ENCODE data around the gene UHMK1. TPM values are rescaled to one million over a fixed set of nuclear protein-coding genes. Genes with fewer than 3 reads are reported as not detected.
"Not testable (repeated sequence)": the region's sequence is repeated elsewhere in the genome, so short reads cannot be mapped to it uniquely, and the experiment has no call there.

The UHMK1 gene
- total and polyA plus RNA-seq, 2 donors = 26.8 to 29.7 TPM

DNA sequence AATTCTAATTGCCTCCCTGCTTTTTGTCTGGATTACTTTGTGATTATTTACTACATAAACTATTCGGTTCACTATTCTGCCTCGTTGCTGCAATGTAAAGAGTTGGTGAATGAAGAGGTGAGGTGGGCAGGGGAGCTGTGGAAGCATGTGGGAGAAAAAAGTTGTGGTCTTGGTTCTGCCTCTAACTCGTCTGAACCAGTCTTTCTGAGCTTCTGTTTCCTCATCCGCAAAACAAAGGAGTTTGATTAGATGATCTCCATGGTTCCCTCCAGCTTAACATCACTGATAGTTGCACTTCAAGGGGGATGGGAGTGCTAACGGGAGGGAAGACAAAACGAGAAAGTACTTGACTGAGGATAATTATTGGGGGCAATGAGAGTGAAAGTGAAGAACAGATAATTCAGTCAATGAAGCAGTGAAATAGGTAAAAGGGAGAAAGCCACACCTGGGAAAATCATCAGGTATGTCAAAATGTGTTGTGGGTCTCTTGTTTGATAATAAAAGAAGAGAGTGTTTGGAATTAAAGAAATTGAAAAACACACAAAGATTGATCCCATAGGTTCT lies 26.2 kb upstream of the UHMK1 start:
- no peak overlapping the region for H3K4me3 ChIP-seq (ENCODE audit: low read length in 2 of 2)
- no peak overlapping the region for H3K27ac ChIP-seq (ENCODE audit: low read depth in 1 of 2, low read length in 1 of 2)
- no peaks in the 10 kb centered on the region for H3K27me3 ChIP-seq (ENCODE audit: control insufficient read depth in 2 of 2, insufficient read depth in 1 of 2, low read length in 1 of 2)
- no peaks in the 10 kb centered on the region for H3K36me3 ChIP-seq (ENCODE audit: control insufficient read depth in 2 of 2, insufficient read depth in 2 of 2, low read length in 1 of 2)
- WGBS = 82% methylated on average over 6 of the region's 6 CpGs
- no peaks in the 10 kb centered on the region for H3K4me1 ChIP-seq (ENCODE audit: control insufficient read depth in 2 of 2, insufficient read depth in 2 of 2, low read length in 2 of 2)
- DNase-seq (ENCODE audit: low read depth in 6 of 9, low spot score in 9 of 9) = no peak
- H3K9me3 ChIP-seq (ENCODE audit: control insufficient read depth in 2 of 2, insufficient read depth in 1 of 2, low read length in 1 of 2) = no peaks in the 10 kb centered on the region

DNA sequence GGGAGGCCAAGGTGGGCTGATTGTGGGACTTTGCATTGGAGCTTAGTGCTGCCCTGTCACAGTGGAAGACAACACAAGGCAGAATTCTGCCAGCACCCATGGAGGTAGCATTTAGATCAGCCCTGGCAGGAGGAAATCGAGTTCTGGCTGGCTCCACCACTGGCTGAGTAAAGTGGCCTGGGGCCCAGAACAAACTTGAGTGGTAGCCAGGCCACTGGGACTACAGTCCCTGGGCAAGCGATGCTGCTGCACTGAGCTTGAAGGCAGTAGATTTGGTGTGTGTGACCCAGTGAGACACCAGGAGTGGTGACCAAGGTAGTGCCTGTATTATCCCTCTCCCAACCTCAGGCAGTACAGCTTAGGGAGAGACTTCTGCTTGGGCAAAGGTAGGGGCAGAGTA lies 22.5 kb upstream of the UHMK1 start:
- Histone ChIP-seq H3K4me3 (ENCODE audit: low read length in 2 of 2) (no peak overlapping the region), H3K27me3 (ENCODE audit: control insufficient read depth in 2 of 2, insufficient read depth in 1 of 2, low read length in 1 of 2) (no peaks in the 10 kb centered on the region), H3K4me1 (ENCODE audit: control insufficient read depth in 2 of 2, insufficient read depth in 2 of 2, low read length in 2 of 2) (no peaks in the 10 kb centered on the region), H3K9me3 (ENCODE audit: control insufficient read depth in 2 of 2, insufficient read depth in 1 of 2, low read length in 1 of 2) (no peaks in the 10 kb centered on the region), H3K27ac (ENCODE audit: low read depth in 1 of 2, low read length in 1 of 2) (no peak overlapping the region), H3K36me3 (ENCODE audit: control insufficient read depth in 2 of 2, insufficient read depth in 2 of 2, low read length in 1 of 2) (no peaks in the 10 kb centered on the region)
- no peak for DNase-seq (ENCODE audit: low read depth in 6 of 9, low spot score in 9 of 9)
- 89% methylated on average over 2 of the region's 2 CpGs for WGBS

DNA sequence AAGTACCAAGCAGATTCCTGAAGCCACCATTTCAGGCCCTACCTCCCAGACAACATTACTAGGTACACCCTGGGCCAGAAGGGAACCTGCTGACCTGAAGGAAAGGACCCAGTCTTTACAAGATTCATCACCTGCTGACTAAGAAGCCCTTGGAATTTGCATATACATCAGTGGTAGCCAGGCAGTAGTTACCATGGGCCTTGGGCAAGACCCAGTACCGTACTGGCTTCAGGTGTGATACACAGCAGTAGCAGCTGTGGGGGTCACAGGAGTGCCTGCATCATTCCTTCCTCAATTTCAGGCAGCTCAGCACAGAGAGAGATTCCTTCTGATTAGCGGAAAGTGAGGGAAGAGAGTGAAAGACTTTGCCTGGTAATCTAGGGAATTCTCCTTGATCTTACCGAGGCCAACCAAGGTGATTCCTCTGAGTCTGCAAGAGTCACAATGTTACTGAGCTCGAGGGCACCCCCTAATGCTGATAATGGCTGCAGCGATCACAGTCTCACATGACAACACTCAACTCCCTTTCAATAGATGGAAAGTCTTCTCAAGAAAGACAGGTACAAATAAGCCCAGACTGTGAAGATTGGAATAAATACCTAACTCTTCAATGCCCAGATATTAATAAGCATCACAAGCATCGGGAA lies 22.0 kb upstream of the UHMK1 start:
- DNase-seq (ENCODE audit: low read depth in 6 of 9, low spot score in 9 of 9) = no peak
- H3K36me3 ChIP-seq (ENCODE audit: control insufficient read depth in 2 of 2, insufficient read depth in 2 of 2, low read length in 1 of 2) = no peaks in the 10 kb centered on the region
- no peak overlapping the region for H3K4me3 ChIP-seq (ENCODE audit: low read length in 2 of 2)
- no peak overlapping the region for H3K27ac ChIP-seq (ENCODE audit: low read depth in 1 of 2, low read length in 1 of 2)
- H3K4me1 ChIP-seq (ENCODE audit: control insufficient read depth in 2 of 2, insufficient read depth in 2 of 2, low read length in 2 of 2) = no peaks in the 10 kb centered on the region
- no peaks in the 10 kb centered on the region for H3K9me3 ChIP-seq (ENCODE audit: control insufficient read depth in 2 of 2, insufficient read depth in 1 of 2, low read length in 1 of 2)
- 77% methylated on average over 6 of the region's 6 CpGs for WGBS
- no peaks in the 10 kb centered on the region for H3K27me3 ChIP-seq (ENCODE audit: control insufficient read depth in 2 of 2, insufficient read depth in 1 of 2, low read length in 1 of 2)

DNA sequence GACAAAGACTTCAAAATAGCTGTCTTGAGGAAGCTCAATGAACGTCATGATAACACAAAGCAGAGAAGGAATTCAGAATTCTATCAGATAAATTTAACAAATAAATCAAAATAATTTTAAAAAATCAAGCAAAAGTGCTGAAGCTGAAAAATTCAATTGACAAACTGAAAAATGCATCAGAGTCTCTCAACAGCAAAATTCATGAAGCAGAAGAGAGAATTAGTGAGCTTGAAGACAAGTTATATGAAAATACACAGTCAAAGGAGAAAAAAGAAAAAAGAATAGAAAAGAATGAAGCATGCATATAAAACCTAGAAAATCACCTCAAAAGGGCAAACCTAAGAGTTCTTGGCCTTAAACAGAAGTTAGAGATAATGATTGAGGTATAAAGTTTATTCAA lies 21.0 kb upstream of the UHMK1 start:
- no peaks in the 10 kb centered on the region for H3K4me1 ChIP-seq (ENCODE audit: control insufficient read depth in 2 of 2, insufficient read depth in 2 of 2, low read length in 2 of 2)
- no peaks in the 10 kb centered on the region for H3K27me3 ChIP-seq (ENCODE audit: control insufficient read depth in 2 of 2, insufficient read depth in 1 of 2, low read length in 1 of 2)
- 96% methylated on average over 1 of the region's 1 CpG for WGBS
- H3K36me3 ChIP-seq (ENCODE audit: control insufficient read depth in 2 of 2, insufficient read depth in 2 of 2, low read length in 1 of 2) = no peaks in the 10 kb centered on the region
- no peak overlapping the region for H3K27ac ChIP-seq (ENCODE audit: low read depth in 1 of 2, low read length in 1 of 2)
- H3K9me3 ChIP-seq (ENCODE audit: control insufficient read depth in 2 of 2, insufficient read depth in 1 of 2, low read length in 1 of 2) = no peaks in the 10 kb centered on the region
- no peak overlapping the region for H3K4me3 ChIP-seq (ENCODE audit: low read length in 2 of 2)
- DNase-seq (ENCODE audit: low read depth in 6 of 9, low spot score in 9 of 9) = no peak

DNA sequence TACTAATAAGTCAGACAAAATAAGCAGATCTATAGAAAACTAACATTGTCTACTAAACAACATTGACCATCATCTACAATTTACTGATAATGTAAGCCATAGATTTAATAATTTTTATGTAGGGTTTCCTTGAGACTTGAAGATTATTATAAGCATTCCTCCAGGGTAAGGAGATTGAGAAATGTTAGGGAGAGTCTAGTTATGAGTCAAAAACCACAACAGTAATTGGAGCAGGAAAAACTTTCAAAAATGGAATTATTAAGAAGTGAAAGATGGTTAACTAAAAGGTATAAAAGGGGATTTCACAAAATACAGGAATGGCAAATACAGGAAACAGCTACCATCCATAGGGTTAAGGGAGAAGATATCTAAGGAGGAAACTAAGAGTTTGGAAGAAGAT lies 12.4 kb upstream of the UHMK1 start:
- Histone ChIP-seq H3K4me3 (ENCODE audit: low read length in 2 of 2) (no peak overlapping the region), H3K27ac (ENCODE audit: low read depth in 1 of 2, low read length in 1 of 2) (no peak overlapping the region), H3K9me3 (ENCODE audit: control insufficient read depth in 2 of 2, insufficient read depth in 1 of 2, low read length in 1 of 2) (no peaks in the 10 kb centered on the region), H3K27me3 (ENCODE audit: control insufficient read depth in 2 of 2, insufficient read depth in 1 of 2, low read length in 1 of 2) (peaks cover 0 to 2% of the 10 kb centered on the region in 2 donors), H3K36me3 (ENCODE audit: control insufficient read depth in 2 of 2, insufficient read depth in 2 of 2, low read length in 1 of 2) (no peaks in the 10 kb centered on the region), H3K4me1 (ENCODE audit: control insufficient read depth in 2 of 2, insufficient read depth in 2 of 2, low read length in 2 of 2) (no peaks in the 10 kb centered on the region)
- DNase-seq (ENCODE audit: low read depth in 6 of 9, low spot score in 9 of 9) = no peak

DNA sequence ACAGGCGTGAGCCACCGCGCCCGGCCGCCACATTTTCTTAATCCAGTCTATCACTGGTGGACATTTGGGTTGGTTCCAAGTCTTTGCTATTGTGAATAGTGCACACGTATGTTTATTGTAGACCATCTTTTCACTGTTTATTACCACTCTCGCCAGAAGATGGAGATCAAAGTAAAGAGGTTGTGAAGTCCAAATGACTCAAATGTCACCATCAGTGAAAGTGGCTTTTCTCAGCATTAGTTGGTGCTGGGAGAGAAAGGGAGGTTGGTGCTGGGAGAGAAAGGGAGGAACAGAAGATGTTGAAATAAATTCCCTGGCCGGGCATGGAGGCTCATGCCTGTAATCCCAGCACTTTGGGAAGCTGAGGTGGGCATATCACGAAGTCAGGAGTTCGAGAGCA lies 10.4 kb upstream of the UHMK1 start:
- H3K4me3 ChIP-seq (ENCODE audit: low read length in 2 of 2) = no peak overlapping the region
- no peaks in the 10 kb centered on the region for H3K4me1 ChIP-seq (ENCODE audit: control insufficient read depth in 2 of 2, insufficient read depth in 2 of 2, low read length in 2 of 2)
- 89% methylated on average over 10 of the region's 10 CpGs for WGBS
- H3K27me3 ChIP-seq (ENCODE audit: control insufficient read depth in 2 of 2, insufficient read depth in 1 of 2, low read length in 1 of 2) = peaks cover 2% of the 10 kb centered on the region in 2 donors
- no peaks in the 10 kb centered on the region for H3K9me3 ChIP-seq (ENCODE audit: control insufficient read depth in 2 of 2, insufficient read depth in 1 of 2, low read length in 1 of 2)
- DNase-seq (ENCODE audit: low read depth in 6 of 9, low spot score in 9 of 9) = no peak
- H3K27ac ChIP-seq (ENCODE audit: low read depth in 1 of 2, low read length in 1 of 2) = no peak overlapping the region
- no peaks in the 10 kb centered on the region for H3K36me3 ChIP-seq (ENCODE audit: control insufficient read depth in 2 of 2, insufficient read depth in 2 of 2, low read length in 1 of 2)

DNA sequence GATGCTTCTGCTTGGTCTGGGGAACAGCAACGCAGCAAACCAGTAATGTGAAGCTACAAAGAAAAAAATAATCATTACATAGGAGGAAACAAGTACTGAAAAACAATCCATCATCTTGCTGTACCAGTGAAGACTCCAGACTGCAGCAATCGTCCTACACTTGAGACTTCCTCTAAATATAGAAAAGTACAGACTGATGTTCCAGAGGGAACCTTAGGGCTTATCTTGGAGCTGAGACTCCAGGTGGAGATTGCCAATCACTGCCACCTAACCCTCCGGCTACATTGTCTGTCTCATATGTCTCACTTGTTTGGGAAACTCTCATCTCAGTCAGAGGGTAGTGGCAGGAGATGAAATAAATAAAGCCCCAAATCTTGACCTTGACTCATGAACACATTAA lies 9.4 kb upstream of the UHMK1 start:
- Histone ChIP-seq H3K4me1 (ENCODE audit: control insufficient read depth in 2 of 2, insufficient read depth in 2 of 2, low read length in 2 of 2) (no peaks in the 10 kb centered on the region), H3K9me3 (ENCODE audit: control insufficient read depth in 2 of 2, insufficient read depth in 1 of 2, low read length in 1 of 2) (no peaks in the 10 kb centered on the region), H3K4me3 (ENCODE audit: low read length in 2 of 2) (no peak overlapping the region), H3K27ac (ENCODE audit: low read depth in 1 of 2, low read length in 1 of 2) (no peak overlapping the region), H3K36me3 (ENCODE audit: control insufficient read depth in 2 of 2, insufficient read depth in 2 of 2, low read length in 1 of 2) (no peaks in the 10 kb centered on the region), H3K27me3 (ENCODE audit: control insufficient read depth in 2 of 2, insufficient read depth in 1 of 2, low read length in 1 of 2) (peaks cover 2% of the 10 kb centered on the region in 2 donors)
- WGBS = 53% methylated on average over 3 of the region's 3 CpGs
- no peak for DNase-seq (ENCODE audit: low read depth in 6 of 9, low spot score in 9 of 9)

DNA sequence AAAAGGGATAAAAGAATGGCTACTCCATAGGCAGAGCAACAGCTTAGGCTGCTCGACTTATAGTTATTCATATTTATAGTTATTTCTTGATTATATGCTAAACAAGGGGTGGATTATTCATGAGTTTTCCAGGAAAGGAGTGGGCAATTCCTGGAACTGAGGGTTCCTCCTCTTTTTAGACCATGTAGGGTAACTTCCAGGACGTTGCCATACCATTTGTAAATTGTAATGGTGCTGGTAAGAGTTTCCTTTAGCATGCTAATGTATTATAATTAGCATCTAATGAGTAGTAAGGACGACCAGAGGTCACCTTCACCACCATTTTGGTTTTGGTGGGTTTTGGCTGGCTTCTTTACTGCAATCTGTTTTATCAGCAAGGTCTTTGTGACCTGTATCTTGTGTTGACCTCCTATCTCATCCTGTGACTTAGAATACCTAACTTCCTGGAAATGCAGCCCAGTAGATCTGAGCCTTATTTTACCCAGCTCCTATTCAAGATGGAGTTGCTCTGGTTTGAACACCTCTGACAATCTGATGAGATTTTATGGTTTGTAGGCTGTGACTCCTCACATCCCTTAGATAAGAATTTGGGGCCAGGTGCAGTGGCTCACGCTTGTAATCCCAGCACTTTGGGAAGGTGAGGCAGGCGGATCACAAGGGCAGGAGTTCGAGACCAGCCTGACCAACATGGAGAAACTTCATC lies 1.9 kb upstream of the UHMK1 start:
- H3K4me1 ChIP-seq (ENCODE audit: control insufficient read depth in 2 of 2, insufficient read depth in 2 of 2, low read length in 2 of 2); H3K4me3 ChIP-seq (ENCODE audit: low read length in 2 of 2); DNase-seq (ENCODE audit: low read depth in 6 of 9, low spot score in 9 of 9); H3K9me3 ChIP-seq (ENCODE audit: control insufficient read depth in 2 of 2, insufficient read depth in 1 of 2, low read length in 1 of 2); H3K36me3 ChIP-seq (ENCODE audit: control insufficient read depth in 2 of 2, insufficient read depth in 2 of 2, low read length in 1 of 2); H3K27me3 ChIP-seq (ENCODE audit: control insufficient read depth in 2 of 2, insufficient read depth in 1 of 2, low read length in 1 of 2); H3K27ac ChIP-seq (ENCODE audit: low read depth in 1 of 2, low read length in 1 of 2): not testable (repeated sequence)
- 90% methylated on average over 6 of the region's 6 CpGs for WGBS

DNA sequence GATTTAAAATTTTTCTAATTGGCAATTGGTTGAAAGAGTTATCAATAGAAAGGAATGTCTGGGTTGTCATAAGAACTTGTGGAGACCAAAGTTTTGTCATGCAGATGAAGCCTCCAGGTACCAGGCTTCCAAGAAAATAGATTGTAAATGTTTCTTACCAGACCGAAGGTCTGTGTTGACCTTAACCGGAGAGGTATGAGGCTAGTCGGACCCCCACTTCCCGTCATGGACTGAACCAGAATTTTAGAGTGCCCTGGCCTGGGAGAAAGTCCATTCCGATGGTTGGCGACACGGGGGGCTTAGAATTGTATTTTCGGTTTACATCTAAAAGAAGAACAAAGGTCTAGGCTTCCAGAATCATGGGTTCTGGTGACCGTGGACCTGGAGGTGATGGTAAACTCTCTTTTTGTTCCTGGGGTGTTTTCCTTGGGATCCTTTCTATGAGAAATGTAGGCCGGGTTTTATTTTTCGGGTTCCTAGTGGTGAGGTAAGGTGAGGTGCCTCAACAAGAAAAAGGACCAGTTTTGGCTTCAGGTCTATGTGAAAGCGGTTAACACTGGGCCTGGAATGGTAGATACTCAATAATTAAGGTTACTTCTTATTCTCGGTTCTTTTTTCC lies 405 bp upstream of the UHMK1 start:
- peaks cover 4 to 9% of the 10 kb centered on the region in 2 donors for H3K4me1 ChIP-seq (ENCODE audit: control insufficient read depth in 2 of 2, insufficient read depth in 2 of 2, low read length in 2 of 2)
- H3K9me3 ChIP-seq (ENCODE audit: control insufficient read depth in 2 of 2, insufficient read depth in 1 of 2, low read length in 1 of 2) = no peaks in the 10 kb centered on the region
- 56% methylated on average over 13 of the region's 13 CpGs for WGBS
- H3K27ac ChIP-seq (ENCODE audit: low read depth in 1 of 2, low read length in 1 of 2) = peak overlapping the region; percentile 50 to 74
- H3K27me3 ChIP-seq (ENCODE audit: control insufficient read depth in 2 of 2, insufficient read depth in 1 of 2, low read length in 1 of 2) = no peaks in the 10 kb centered on the region
- H3K4me3 ChIP-seq (ENCODE audit: low read length in 2 of 2) = peak overlapping the region; percentile 82 to 91
- DNase-seq (ENCODE audit: low read depth in 6 of 9, low spot score in 9 of 9) = no peak
- H3K36me3 ChIP-seq (ENCODE audit: control insufficient read depth in 2 of 2, insufficient read depth in 2 of 2, low read length in 1 of 2) = peaks cover 13 to 15% of the 10 kb centered on the region in 2 donors
